MCF 10A (cell line): Measurements from ENCODE around the gene SSR4. TPM values are rescaled to one million over a fixed set of nuclear protein-coding genes. Genes with fewer than 3 reads are reported as not detected.

Experiments used
- BruUV-seq: library from RNA; stranded (reverse); fragments of 400-500 nt; replicated peaks from 2 replicates; lab custom pipeline; 2021; lab: Mats Ljungman, UMichigan
- CTCF ChIA-PET: fragments of 300-600 bp; sonication (Branson Sonifier 250); formaldehyde crosslinking; extraction: SDS; loops from one replicate; lab custom pipeline; 2021; ENCODE audit warnings: antibody characterized with exemption, inconsistent platforms; lab: Yijun Ruan, JAX
- POLR2A ChIA-PET: fragments of 300-600, 350-650 bp; sonication (Branson Sonifier 250); formaldehyde crosslinking; extraction: SDS; loops from one replicate; lab custom pipeline; 2020; ENCODE audit warnings: antibody characterized with exemption, inconsistent platforms; lab: Yijun Ruan, JAX
- DNase-seq: peaks from one replicate; pipeline ENCODE4 v3.0.0-alpha.2; 2018; ENCODE audit not compliant: unreplicated experiment
- H3K27ac Mint-ChIP-seq: one replicate; pipeline ENCODE4 v1.8.0; 2022; ENCODE audit warnings: mild to moderate bottlenecking, low read depth, mixed read lengths; ENCODE audit not compliant: unreplicated experiment
- H3K27me3 Mint-ChIP-seq: one replicate; pipeline ENCODE4 v1.8.0; 2022; ENCODE audit warnings: mixed read lengths; ENCODE audit not compliant: insufficient read depth, unreplicated experiment
- H3K36me3 Mint-ChIP-seq: one replicate; pipeline ENCODE4 v1.8.0; 2022; ENCODE audit warnings: mild to moderate bottlenecking, moderate library complexity, mixed read lengths; ENCODE audit not compliant: insufficient read depth, unreplicated experiment
- H3K4me1 Mint-ChIP-seq: one replicate; pipeline ENCODE4 v1.8.0; 2022; ENCODE audit warnings: mixed read lengths; ENCODE audit not compliant: insufficient read depth, unreplicated experiment
- H3K4me3 Mint-ChIP-seq: one replicate; pipeline ENCODE4 v1.8.0; 2022; ENCODE audit warnings: mild to moderate bottlenecking, moderate library complexity, mixed read lengths; ENCODE audit not compliant: unreplicated experiment
- H3K9me3 Mint-ChIP-seq: one replicate; pipeline ENCODE4 v1.8.0; 2022; ENCODE audit warnings: mixed read lengths; ENCODE audit not compliant: unreplicated experiment
- intact Hi-C: fragments of 100-400 bp; cut with micrococcal nuclease; formaldehyde crosslinking; loops from 2 replicates; pipeline ENCODE4 v1.14.1; 2022
- total RNA-seq: library from RNA; stranded (reverse); gene quantifications from 2 replicates; pipeline ENCODE4 v1.2.3, GENCODE V29; 2022
- TF ChIP-seq, protein P1 (sequence below): fragments of 200-600 bp; IDR thresholded peaks from one replicate; pipeline ENCODE4 v1.8.0; 2022; ENCODE audit warnings: antibody characterized with exemption, mild to moderate bottlenecking; ENCODE audit not compliant: unreplicated experiment

SSR4 gene
- total RNA-seq, 1 experiment from 2014 or later: 328 TPM

DNA sequence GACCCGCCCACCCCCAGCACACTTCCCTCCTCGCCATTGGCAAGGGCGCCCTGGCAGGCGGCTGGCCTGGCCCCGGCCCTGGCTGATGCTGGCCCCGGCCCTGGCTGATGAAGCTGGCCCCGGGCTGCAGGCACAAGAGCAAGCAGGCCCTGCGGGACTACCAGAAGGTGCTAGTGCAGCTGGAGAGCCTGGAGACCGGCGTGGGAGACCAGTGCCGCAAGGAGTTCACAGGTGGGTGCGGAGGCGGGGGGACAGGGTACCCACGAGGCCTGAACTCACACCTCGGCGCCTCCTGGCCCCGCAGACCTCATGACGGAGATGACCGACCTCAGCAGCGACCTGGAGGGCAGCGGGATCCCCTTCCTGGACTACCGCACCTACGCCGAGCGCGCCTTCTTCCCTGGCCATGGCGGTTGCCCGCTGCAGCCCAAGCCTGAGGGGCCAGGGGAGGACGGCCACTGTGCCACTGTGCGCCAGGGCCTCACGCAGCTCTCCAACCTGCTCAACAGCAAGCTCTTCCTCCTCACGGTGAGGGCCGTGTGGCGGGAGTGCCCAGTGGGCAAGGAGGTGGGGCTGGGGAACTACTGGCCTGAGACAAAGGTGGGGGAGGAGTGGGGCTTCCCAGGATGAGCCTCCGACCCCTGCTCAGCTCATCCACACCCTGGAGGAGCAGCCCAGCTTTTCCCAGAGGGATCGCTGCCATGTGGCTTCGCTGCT lies 19.7 kb upstream of the SSR4 start:
- H3K9me3 Mint-ChIP-seq: no peaks in the 10 kb centered on the region
- intact Hi-C loops: no loop called here
- no peaks in the 10 kb centered on the region for H3K27me3 Mint-ChIP-seq
- BruUV-seq: no TSS peak
- TF ChIP-seq, protein P1, sequence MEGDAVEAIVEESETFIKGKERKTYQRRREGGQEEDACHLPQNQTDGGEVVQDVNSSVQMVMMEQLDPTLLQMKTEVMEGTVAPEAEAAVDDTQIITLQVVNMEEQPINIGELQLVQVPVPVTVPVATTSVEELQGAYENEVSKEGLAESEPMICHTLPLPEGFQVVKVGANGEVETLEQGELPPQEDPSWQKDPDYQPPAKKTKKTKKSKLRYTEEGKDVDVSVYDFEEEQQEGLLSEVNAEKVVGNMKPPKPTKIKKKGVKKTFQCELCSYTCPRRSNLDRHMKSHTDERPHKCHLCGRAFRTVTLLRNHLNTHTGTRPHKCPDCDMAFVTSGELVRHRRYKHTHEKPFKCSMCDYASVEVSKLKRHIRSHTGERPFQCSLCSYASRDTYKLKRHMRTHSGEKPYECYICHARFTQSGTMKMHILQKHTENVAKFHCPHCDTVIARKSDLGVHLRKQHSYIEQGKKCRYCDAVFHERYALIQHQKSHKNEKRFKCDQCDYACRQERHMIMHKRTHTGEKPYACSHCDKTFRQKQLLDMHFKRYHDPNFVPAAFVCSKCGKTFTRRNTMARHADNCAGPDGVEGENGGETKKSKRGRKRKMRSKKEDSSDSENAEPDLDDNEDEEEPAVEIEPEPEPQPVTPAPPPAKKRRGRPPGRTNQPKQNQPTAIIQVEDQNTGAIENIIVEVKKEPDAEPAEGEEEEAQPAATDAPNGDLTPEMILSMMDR: no peak
- no peak overlapping the region for H3K27ac Mint-ChIP-seq
- DNase-seq: no peak
- POLR2A ChIA-PET: no interaction called here
- no peaks in the 10 kb centered on the region for H3K4me1 Mint-ChIP-seq
- H3K36me3 Mint-ChIP-seq: peaks cover 14% of the 10 kb centered on the region
- CTCF ChIA-PET: interaction anchor here (0.6 kb wide), 3 partner anchors 158 to 179 kb away, joined by 3 read pairs; no protein-coding TSS in a partner anchor
- no peak overlapping the region for H3K4me3 Mint-ChIP-seq

DNA sequence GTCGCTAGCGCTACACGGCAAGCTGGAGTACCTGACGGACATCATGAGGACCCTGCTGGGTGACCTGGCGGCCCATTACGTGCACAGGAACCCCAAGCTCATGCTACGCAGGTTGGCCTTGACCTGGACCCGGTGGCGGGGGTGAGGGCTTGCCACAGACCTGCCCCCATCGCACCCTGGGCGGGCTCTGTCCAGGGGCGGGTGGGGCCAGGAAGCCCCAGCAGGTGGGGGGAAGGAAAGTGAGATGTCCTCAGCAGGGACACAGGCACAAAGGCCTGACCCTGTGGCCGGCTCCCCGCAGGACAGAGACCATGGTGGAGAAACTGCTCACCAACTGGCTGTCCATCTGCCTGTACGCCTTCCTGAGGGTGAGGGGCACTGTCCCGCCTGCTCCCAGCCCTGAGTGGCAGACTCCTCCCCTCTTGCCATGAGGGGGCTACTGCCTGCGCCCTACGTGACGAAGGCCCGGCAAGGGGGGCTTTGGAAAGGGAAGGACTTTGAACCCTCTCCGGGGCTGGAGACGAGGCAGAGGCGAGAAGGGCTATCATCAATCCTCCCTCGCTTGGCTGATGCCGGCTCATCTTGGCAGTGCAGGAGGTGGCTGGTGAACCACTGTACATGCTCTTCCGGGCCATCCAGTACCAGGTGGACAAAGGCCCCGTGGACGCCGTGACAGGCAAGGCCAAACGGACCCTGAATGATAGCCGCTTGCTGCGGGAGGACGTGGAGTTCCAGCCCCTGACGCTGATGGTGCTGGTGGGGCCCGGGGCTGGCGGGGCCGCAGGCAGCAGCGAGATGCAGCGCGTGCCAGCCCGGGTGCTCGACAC lies 19.0 kb upstream of the SSR4 start:
- Mint-ChIP-seq H3K27me3 (no peaks in the 10 kb centered on the region), H3K27ac (no peak overlapping the region), H3K36me3 (peaks cover 17% of the 10 kb centered on the region), H3K4me3 (no peak overlapping the region), H3K9me3 (no peaks in the 10 kb centered on the region), H3K4me1 (no peaks in the 10 kb centered on the region)
- BruUV-seq: no TSS peak
- no peak for DNase-seq
- POLR2A ChIA-PET: interaction anchor here (0.6 kb wide), 1 partner anchor 227 kb away, joined by 4 read pairs; no protein-coding TSS in a partner anchor
- CTCF ChIA-PET: interaction anchor here (0.6 kb wide), 3 partner anchors 157 to 178 kb away, joined by 3 read pairs; no protein-coding TSS in a partner anchor
- TF ChIP-seq, protein P1: no peak
- intact Hi-C loops: no loop called here

GRCh38 chrX:153776120-153776599 lies 18.3 kb upstream of the SSR4 start:
- no TSS peak for BruUV-seq
- intact Hi-C loops: no loop called here
- ChIA-PET CTCF (no interaction called here), POLR2A (no interaction called here)
- H3K4me1 Mint-ChIP-seq: no peaks in the 10 kb centered on the region
- H3K27me3 Mint-ChIP-seq: no peaks in the 10 kb centered on the region
- no peaks in the 10 kb centered on the region for H3K9me3 Mint-ChIP-seq
- TF ChIP-seq, protein P1: no peak
- peaks cover 17% of the 10 kb centered on the region for H3K36me3 Mint-ChIP-seq
- no peak for DNase-seq
- no peak overlapping the region for H3K4me3 Mint-ChIP-seq
- no peak overlapping the region for H3K27ac Mint-ChIP-seq

- no peaks in the 10 kb centered on the region for H3K27me3 Mint-ChIP-seq
- H3K4me3 Mint-ChIP-seq: no peak overlapping the region
- no peaks in the 10 kb centered on the region for H3K9me3 Mint-ChIP-seq
- H3K4me1 Mint-ChIP-seq: no peaks in the 10 kb centered on the region
- peaks cover 17% of the 10 kb centered on the region for H3K36me3 Mint-ChIP-seq
- no peak for DNase-seq
- BruUV-seq: no TSS peak
- TF ChIP-seq, protein P1: no peak
- ChIA-PET CTCF (no interaction called here), POLR2A (no interaction called here)
- intact Hi-C loops: no loop called here
- H3K27ac Mint-ChIP-seq: no peak overlapping the region
Measured at GRCh38 chrX:153776611-153777045, 17.8 kb upstream of the SSR4 start.
